RWPE1 (cell line): Measurements from ENCODE around the gene ADAMTSL2.

Experiments used
- CTCF ChIA-PET: fragments of 350-600 bp; sonication (Branson Sonifier 250); formaldehyde crosslinking; extraction: SDS; loops from one replicate; lab custom pipeline; 2021; lab: Yijun Ruan, JAX
- POLR2A ChIA-PET: fragments of 400-600 bp; formaldehyde crosslinking; extraction: SDS; loops from one replicate; lab custom pipeline; 2020; ENCODE audit warnings: antibody characterized with exemption; ENCODE audit not compliant: low non-redundant PET; lab: Yijun Ruan, JAX
- DNase-seq: peaks from one replicate; pipeline ENCODE4 v3.0.0; 2012; ENCODE audit warnings: low spot score
- H3K27ac ChIP-seq: fragments of 450-650 bp; 2 replicates; pipeline ENCODE4 v1.5.1; 2017
- TF ChIP-seq, protein P1 (sequence below): fragments of 450-650 bp; conservative IDR thresholded peaks from 2 replicates; pipeline ENCODE4 v1.5.1; 2017; ENCODE audit warnings: low read depth, mild to moderate bottlenecking

The ADAMTSL2 gene

DNA sequence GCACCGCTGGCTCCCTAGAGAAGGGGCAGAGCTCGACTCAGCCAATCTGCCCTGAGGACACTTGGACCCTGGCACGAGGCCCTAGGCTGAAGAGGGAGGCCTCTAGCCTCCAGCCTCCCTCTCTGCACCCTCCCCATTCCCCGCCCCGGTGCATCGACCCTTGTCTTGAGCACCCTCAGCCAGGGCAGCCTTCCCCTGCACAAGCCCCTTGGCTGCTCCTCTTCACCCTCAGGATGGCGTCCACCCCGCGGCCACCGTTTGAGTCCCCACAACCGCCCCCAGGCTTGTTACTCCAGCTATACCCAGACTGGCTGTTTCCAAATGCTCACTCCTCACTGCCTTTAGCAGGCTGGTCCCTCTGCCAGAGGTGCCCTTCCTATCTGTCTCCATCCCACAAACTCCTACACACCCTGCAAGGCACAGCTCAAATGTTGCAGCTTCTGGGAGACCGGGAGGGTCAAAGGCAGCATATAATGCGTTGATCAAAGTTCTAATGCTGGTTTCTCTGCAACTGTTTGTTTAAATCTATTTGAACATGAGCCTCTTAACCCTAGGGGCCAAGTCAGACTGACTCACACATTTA, 81.2 kb downstream of the ADAMTSL2 start:
- H3K27ac ChIP-seq, result no peak overlapping the region
- no peak for DNase-seq
- CTCF ChIA-PET, result interaction anchor here (1.0 kb wide), 2 partner anchors 56 to 112 kb away, joined by 3 read pairs; no protein-coding TSS in a partner anchor
- TF ChIP-seq, protein P1, sequence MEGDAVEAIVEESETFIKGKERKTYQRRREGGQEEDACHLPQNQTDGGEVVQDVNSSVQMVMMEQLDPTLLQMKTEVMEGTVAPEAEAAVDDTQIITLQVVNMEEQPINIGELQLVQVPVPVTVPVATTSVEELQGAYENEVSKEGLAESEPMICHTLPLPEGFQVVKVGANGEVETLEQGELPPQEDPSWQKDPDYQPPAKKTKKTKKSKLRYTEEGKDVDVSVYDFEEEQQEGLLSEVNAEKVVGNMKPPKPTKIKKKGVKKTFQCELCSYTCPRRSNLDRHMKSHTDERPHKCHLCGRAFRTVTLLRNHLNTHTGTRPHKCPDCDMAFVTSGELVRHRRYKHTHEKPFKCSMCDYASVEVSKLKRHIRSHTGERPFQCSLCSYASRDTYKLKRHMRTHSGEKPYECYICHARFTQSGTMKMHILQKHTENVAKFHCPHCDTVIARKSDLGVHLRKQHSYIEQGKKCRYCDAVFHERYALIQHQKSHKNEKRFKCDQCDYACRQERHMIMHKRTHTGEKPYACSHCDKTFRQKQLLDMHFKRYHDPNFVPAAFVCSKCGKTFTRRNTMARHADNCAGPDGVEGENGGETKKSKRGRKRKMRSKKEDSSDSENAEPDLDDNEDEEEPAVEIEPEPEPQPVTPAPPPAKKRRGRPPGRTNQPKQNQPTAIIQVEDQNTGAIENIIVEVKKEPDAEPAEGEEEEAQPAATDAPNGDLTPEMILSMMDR, result no peak
- POLR2A ChIA-PET, result no interaction called here

DNA sequence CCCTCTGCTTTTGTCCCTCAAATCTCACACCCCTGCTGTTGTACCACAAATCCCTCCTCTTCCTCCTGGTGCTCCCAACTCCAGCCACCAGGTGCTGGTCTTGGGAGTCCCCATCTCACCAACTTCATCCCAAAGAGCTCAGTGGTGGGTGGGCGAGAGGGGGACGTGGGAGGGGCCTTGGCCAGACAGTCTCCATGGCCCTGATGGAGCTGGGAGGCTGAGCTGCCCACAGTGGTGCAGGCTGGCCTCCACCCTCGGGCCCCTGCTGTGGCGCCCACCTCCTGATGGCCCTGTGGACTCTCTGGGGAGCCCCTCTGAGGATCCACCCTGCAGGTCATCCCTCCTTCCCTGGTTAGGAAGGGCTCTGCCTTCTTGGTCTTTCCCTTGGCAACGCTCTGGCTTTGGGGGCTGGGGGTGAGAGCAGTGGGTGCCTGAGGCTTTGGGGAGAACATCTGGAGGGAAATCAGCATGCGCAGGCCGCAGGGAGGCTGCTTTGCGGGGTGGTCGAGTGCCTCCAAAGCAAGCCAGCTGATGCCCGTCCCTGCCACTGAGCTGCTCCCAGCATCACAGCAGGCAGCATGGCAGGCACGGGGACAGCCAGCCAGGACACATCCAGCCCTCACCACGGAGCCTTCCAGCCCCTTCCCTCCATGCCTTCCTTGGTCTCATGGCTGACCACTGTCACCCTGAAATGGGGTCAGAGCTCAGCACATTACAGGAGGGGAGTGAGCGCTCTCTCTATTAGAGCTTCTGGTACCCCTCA, 82.3 kb downstream of the ADAMTSL2 start:
- TF ChIP-seq, protein P1, result no peak
- POLR2A ChIA-PET, result no interaction called here
- no peak overlapping the region for H3K27ac ChIP-seq
- CTCF ChIA-PET, result interaction anchor here (0.6 to 0.7 kb wide), 2 partner anchors 372 to 1056 kb away, joined by 3 to 5 read pairs; no protein-coding TSS in a partner anchor
- DNase-seq, result no peak

DNA sequence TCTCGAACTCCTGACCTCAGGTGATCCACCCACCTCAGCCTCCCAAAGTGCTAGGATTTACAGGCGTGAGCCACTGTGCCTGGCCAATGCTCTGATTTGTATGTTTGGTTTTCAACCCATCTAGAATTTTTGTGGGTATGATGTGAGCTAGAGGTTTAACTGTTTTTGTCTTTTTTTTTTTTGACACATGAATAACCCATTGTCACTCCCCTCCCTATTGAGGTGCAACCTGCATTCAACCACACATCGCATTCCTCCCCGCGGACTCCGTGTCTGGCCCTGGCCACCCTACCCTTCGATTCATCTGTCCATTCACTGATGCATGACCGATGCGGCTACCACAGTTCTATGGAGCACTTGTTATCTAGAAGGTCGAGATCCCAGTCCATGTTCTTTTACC, 84.2 kb downstream of the ADAMTSL2 start:
- TF ChIP-seq, protein P1, result no peak
- H3K27ac ChIP-seq, result no peak overlapping the region
- POLR2A ChIA-PET, result no interaction called here
- no peak for DNase-seq
- CTCF ChIA-PET, result interaction anchor here (0.6 kb wide), 1 partner anchor 1947 kb away, joined by 4 read pairs; no protein-coding TSS in a partner anchor

DNA sequence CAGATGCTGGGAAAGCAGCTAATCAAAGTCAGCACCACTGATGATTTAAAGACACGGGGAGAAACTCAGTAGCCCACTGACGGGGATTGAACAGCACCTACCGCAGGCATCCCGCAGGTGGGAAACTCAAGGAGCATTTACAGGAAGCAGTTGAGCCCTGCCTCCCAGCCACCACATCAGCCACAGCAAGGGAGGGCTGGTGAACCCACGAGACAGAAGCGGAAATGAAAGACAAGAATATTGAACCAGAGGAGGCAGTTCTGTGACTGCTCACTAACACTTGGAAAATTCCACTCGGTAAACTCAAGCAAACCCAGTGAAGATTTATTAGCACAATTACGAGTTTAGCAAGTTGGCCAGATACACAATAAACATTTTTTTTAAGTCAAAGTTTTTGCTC, 85.3 kb downstream of the ADAMTSL2 start:
- no peak overlapping the region for H3K27ac ChIP-seq
- no peak for DNase-seq
- CTCF ChIA-PET, result no interaction called here
- TF ChIP-seq, protein P1, result no peak
- POLR2A ChIA-PET, result no interaction called here

DNA sequence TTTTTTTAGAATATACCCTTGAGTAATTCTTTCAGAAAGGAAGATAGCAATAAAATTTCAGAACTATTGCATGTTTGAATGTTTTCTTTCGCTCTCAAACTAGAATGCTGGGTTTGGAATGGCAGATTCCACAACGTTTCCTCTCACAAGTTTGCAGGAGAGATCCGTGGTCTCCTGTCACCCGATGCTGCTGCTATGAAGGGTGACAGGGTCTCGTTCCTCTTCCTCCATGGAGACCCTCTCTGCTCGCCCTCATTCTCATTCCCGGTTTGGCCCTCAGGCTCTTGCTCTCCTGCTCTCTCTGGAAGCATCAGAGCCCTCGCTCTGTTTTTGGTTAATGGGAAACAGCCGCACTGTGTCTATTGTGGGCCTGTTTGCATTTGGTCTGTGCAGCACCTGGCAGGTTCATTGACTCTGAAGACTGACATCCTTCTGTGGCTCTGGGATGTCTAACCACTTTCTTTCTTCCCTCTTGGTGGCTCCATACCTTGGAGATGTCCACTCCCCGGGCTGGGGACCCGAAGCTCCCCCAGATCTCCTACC, 87.3 kb downstream of the ADAMTSL2 start:
- no peak for DNase-seq
- H3K27ac ChIP-seq, result no peak overlapping the region
- ChIA-PET CTCF (interaction anchor here (0.7 kb wide), 1 partner anchor 42 kb away, joined by 3 read pairs; no protein-coding TSS in a partner anchor), POLR2A (no interaction called here)
- TF ChIP-seq, protein P1, result no peak

DNA sequence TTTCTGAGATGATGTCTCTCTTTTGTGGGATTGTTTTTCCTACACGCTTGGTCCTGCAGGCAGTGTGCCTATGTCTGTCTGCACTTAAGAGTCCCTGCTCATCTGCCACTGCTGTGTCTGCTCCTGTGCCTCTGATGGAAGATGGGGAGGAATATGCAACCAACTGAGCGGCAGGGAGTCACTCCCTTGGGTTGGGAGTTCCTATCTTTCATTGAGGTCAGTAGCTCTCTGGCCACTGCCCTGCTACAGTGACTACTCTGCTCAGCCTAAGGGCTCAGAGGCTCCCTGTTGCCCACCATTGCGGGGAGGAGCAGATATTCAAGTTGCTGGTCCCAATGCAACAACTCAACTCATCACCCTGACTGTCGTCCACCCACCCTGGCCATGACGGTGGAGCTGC, 88.1 kb downstream of the ADAMTSL2 start:
- CTCF ChIA-PET, result interaction anchor here (0.7 kb wide), 1 partner anchor 41 kb away, joined by 3 read pairs; no protein-coding TSS in a partner anchor
- POLR2A ChIA-PET, result no interaction called here
- H3K27ac ChIP-seq, result no peak overlapping the region
- no peak for DNase-seq
- TF ChIP-seq, protein P1, result no peak
